Hepatocyte (in vitro differentiated cells): ENCODE measurements around the gene CLMP.

Source experiments
- EZH2 ChIP-seq: fragments of 200-600 bp; sonication (generic); IDR thresholded peaks from 2 replicates; pipeline ENCODE4 v1.6.1; 2016; ENCODE audit warnings: antibody characterized with exemption, mild to moderate bottlenecking, borderline replicate concordance
- TF ChIP-seq, protein P1 (sequence below): fragments of 200-600 bp; sonication (generic); IDR thresholded peaks from 2 replicates; pipeline ENCODE4 v1.5.1; 2016; ENCODE audit warnings: antibody characterized with exemption, mild to moderate bottlenecking; ENCODE audit not compliant: poor library complexity

DNA sequence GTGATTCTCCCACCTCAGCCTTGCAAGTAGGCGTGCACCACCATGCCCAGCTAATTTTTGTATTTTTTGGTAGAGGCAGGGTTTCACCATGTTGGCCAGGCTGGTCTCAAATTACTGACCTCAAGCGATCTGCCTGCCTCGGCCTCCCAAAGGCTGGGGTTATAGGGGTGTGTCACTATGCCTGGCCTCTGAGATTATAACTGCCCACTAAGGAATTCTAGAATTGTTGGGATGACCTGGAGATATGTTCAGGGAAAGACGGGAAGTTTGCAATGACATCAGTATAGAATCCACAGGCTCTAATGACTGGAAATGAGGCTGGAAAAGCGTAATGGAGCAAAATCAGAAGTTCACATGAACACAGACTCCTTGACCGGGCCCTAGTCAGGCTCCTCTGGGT lies 62.2 kb downstream of the CLMP start:
- TF ChIP-seq, protein P1, sequence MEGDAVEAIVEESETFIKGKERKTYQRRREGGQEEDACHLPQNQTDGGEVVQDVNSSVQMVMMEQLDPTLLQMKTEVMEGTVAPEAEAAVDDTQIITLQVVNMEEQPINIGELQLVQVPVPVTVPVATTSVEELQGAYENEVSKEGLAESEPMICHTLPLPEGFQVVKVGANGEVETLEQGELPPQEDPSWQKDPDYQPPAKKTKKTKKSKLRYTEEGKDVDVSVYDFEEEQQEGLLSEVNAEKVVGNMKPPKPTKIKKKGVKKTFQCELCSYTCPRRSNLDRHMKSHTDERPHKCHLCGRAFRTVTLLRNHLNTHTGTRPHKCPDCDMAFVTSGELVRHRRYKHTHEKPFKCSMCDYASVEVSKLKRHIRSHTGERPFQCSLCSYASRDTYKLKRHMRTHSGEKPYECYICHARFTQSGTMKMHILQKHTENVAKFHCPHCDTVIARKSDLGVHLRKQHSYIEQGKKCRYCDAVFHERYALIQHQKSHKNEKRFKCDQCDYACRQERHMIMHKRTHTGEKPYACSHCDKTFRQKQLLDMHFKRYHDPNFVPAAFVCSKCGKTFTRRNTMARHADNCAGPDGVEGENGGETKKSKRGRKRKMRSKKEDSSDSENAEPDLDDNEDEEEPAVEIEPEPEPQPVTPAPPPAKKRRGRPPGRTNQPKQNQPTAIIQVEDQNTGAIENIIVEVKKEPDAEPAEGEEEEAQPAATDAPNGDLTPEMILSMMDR: no peak
- TF ChIP-seq EZH2: no peak
